Mononuclear cell (primary cell): ENCODE measurements around the gene SVOP. TPM values are rescaled to one million over a fixed set of nuclear protein-coding genes. Genes with fewer than 3 reads are reported as not detected.

Experiments
- H3K27me3 ChIP-seq: 2 replicates; pipeline ENCODE4 v1.6.0; 2011; ENCODE audit warnings: low read length, control low read depth; ENCODE audit not compliant: insufficient read depth
- H3K4me1 ChIP-seq: 2 replicates; pipeline ENCODE4 v1.5.1; 2011; ENCODE audit warnings: mild to moderate bottlenecking, low read length, control low read depth; ENCODE audit not compliant: insufficient read depth
- H3K4me3 ChIP-seq: 2 replicates; pipeline ENCODE4 v1.5.1; 2011; ENCODE audit warnings: mild to moderate bottlenecking, low read length, moderate library complexity
- H3K9me3 ChIP-seq: 2 replicates; pipeline ENCODE4 v1.5.1; 2011; ENCODE audit warnings: low read depth, mild to moderate bottlenecking, control low read depth, low read length
- total RNA-seq: library from RNA; depleted of rRNA; stranded (reverse); fragments of >200 nt; gene quantifications from one replicate; pipeline ENCODE4 v1.2.3, GENCODE V29; 2012

The SVOP gene
- total RNA-seq, 1 donor: not detected

DNA sequence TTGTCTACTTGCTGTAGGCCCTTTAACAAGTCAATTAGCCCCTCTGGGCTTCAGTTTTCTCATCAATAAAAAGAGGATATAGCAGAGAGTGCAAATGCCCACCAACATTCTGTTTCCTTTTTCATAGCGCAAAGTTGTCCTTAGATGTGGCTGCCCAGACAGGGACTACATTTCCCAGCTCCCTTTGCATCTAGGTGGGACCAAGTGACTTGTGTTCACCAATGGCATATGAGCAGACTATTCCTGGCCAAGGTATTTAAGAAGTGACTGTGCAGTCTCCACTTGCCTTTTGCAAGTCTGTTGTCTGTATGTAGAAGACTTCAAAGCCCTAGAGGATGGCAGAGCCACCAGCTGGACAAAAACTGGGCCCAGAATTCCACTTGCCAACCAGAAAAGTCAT lies 81.3 kb downstream of the SVOP start:
- Histone ChIP-seq H3K4me1 (no peaks in the 10 kb centered on the region), H3K9me3 (no peaks in the 10 kb centered on the region), H3K4me3 (no peak overlapping the region), H3K27me3 (no peaks in the 10 kb centered on the region)

DNA sequence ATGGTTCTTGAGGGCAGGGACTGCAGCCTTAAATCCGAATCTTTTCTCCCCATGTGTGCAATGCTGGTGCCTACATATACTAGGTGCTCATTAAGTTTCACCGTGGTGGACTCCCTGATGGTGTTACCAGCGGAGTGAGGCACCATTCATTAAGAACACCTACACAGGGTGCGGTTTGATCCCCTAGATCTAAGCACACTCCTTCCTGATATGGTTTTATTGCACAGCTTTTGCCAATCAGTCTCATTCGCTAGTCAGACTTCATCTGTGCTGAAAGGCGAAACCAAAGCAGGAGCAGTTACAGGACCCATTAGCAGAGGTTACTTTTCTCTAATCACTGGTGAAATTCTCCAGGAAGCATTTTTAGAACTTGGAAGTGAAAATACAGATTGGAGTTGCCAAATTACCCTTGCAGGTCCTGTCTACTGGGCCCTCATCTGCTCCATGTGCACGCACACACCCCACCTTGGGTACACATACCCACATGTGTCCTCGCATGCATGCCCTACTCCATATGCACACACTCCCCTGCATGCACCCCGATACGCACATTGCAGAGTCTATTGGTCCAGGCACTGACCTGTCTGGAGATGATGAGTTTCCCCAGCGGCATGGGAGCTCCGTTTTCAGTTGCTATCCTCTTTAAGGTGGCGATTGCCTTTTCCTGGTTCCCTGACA lies 82.5 kb downstream of the SVOP start:
- Histone ChIP-seq H3K27me3 (no peaks in the 10 kb centered on the region), H3K9me3 (no peaks in the 10 kb centered on the region), H3K4me3 (no peak overlapping the region), H3K4me1 (no peaks in the 10 kb centered on the region)

DNA sequence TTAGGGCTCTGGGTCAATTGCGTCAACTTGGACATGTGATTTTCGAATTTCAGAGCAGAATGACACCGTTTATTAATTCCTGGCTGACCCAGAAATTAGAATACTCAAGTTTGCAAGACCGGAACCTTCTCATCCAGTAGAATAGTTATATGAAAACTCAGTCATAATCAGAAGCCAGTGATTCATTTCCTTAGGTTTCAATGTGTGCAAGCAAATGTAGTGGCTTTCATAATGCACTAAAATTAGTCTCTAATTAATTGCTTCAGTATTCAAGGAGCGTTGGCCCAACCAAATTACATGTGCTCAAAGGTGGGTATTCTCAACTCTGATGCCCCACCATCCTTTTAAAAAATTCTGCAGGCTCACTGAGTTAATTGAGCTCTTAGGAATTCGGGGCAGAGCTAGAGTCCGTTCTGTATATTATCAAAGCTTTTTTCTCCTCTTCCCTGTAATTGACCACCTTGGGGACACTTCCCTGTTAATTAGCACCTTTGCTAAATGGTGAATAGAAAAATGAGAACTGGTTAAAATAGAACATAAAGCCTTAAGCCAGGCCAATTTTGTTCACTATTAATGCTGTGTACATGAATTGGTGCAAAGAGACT lies 85.6 kb downstream of the SVOP start:
- Histone ChIP-seq H3K27me3 (no peaks in the 10 kb centered on the region), H3K4me3 (no peak overlapping the region), H3K9me3 (no peaks in the 10 kb centered on the region), H3K4me1 (no peaks in the 10 kb centered on the region)

DNA sequence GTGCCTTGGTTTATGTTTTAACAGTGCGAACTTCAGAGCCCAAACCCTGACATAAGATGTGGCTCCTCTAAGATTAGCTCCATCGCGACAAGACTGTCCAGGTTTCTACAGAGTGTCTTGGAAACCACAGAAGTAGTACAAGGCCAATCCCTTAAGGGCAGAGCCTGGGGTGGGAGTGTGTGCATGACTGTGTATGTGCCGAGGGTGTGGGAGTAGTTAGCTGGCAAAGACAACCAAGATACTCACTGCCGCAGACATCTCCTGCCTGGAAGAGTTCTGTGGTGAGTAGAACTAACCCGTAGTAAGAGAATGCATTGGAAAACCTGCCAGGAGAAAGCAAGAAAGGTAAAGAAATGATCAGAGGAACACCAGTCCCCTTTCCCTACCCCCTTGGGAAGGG lies 86.9 kb downstream of the SVOP start:
- Histone ChIP-seq H3K4me1 (peaks cover 5% of the 10 kb centered on the region), H3K4me3 (no peak overlapping the region), H3K9me3 (no peaks in the 10 kb centered on the region), H3K27me3 (no peaks in the 10 kb centered on the region)

DNA sequence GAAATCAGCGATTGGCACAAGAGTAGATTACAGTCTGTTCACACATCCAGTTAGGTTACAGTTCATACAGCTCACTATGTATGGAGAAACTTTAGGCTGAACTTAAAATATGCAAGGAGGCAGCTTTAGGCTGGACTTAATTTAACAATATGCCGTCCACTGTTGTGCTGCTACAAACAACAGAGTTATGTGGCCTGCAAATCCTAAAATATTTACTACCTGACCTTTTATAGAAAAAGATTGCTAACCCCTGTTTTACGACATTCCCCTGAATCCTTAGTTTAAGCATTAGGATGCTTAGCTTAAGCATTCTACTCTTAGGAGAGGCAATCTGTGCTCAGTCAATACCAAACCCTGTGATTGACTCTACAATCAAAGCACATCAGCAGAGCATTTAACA lies 90.1 kb downstream of the SVOP start:
- Histone ChIP-seq H3K9me3 (no peaks in the 10 kb centered on the region), H3K4me3 (no peak overlapping the region), H3K4me1 (peaks cover 5% of the 10 kb centered on the region), H3K27me3 (no peaks in the 10 kb centered on the region)

DNA sequence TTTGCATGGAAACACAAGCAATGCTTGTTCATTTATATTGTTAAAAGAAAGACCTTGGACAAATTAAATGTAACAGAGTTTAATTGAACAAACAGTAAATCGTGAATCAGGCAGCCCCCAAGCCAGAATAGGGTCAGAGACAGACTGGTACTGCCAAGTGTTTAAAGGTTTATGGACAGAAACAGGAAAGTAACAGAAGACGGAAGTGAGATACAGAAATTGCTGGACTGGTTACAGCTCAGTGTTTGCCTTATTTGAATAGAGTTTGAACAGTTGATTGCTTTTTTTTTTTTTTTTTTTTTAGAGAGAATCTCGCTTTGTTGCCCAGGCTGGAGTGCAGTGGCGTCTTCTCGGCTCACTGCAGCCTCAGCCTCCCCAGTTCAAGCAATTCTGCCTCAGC lies 90.7 kb downstream of the SVOP start:
- Histone ChIP-seq H3K4me3 (no peak overlapping the region), H3K27me3 (no peaks in the 10 kb centered on the region), H3K9me3 (no peaks in the 10 kb centered on the region), H3K4me1 (peaks cover 5% of the 10 kb centered on the region)

DNA sequence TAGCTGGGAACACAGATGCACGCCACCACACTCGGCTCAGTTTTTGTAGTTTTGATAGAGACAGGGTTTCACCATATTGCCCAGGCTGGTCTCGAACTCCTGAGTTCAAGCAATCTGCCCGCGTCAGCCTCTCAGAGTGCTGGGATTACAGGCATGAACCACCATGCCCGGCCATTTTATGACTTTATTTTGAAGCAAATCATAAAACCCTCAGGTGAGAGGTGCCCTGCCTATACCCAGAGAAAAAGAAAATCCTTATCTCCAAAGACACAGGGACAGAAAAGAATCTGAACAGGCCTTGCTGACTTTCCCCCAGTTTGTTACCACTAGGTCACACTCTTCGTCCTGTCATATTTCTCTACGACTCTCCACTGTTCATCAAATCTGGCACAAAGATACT lies 92.2 kb downstream of the SVOP start:
- H3K9me3 ChIP-seq: no peaks in the 10 kb centered on the region
- H3K27me3 ChIP-seq: no peaks in the 10 kb centered on the region
- peaks cover 5% of the 10 kb centered on the region for H3K4me1 ChIP-seq
- H3K4me3 ChIP-seq: no peak overlapping the region

DNA sequence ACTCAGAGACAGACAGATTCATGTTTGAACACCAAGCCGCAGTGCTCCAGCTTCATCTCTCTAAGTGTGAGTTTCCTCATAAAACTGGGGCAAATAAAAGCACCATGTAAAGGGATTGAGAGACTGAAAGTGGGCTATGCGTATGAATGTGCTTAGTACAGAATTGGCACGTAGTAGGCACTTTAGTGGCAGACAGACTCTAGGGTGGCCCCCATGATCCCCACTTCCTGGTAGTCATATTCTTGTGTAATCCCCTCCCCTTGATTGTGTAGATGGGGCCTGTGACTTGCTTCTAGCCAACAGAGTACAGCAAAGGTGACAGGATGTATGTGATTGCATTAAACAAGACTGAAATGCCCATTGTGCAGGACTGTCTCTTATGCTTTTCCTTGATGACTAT lies 98.0 kb downstream of the SVOP start:
- no peaks in the 10 kb centered on the region for H3K4me1 ChIP-seq
- H3K9me3 ChIP-seq: no peaks in the 10 kb centered on the region
- no peaks in the 10 kb centered on the region for H3K27me3 ChIP-seq
- no peak overlapping the region for H3K4me3 ChIP-seq

DNA sequence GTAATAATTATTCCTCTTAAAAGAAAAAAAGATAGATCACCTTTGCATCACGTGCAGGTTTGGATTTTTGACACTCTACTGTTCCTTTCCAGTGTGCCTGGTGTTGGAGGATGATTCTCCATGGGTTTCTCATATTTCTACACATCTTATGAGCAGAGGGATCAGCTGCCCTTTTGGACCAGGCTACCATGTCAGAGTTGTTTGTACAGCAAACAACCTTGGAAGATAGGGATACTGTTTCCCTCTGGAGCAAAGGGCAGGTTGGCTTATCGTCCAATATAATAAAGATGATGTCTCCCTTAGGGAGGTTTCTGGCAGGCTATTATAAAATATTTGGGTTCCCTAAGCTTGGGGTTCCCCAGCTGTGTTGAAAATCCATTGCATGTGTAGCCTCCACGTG lies 98.9 kb downstream of the SVOP start:
- H3K4me3 ChIP-seq: no peak overlapping the region
- no peaks in the 10 kb centered on the region for H3K4me1 ChIP-seq
- H3K9me3 ChIP-seq: no peaks in the 10 kb centered on the region
- H3K27me3 ChIP-seq: no peaks in the 10 kb centered on the region

DNA sequence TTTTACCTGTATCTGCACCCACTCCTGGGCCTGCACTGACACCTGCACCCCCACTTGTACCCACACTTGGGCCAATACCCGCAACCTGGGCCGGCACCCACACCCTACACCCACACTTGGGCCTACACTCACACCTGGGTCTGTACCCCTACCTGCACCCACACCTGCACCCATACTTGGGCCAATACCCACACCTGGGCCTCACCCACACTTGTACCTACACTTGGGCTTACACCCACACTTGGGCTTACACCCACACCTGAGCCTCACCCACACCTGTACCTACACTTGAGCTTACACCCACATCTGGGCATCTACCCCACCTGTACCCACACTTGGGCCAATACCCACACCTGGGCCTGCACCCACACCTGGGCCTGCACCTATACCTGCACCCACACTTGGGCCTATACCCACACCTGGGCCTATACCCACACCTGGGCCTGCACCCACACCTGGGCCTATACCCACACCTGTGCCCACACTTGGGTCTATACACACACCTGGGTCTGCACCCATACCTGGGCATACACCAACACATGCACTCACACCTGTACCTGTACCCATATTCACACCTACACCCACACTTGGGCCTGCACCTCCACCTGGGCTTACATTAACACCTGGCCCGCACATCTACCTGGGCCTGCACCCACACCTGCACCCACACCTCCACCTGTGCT lies 101.8 kb downstream of the SVOP start:
- Histone ChIP-seq H3K4me3 (no peak overlapping the region), H3K27me3 (no peaks in the 10 kb centered on the region), H3K4me1 (peaks cover 6% of the 10 kb centered on the region)

DNA sequence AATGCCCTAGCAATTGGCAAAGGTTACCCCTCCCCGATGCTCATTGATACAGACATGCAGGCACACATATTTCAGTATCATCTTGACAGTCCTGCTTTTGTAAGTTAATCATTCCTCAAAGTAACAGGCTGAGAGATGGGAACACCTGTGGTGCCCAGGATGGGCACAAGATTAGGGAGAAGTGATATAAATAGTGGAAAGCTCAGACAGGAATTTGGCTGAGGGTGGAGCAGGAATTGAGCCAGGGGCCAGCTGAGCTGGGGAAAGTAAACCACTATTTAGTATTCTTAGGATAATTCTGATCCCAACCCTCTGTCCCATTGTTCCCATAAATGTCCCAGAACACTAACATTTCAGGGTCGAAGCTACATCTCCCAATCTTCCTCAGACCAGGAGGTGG lies 102.7 kb downstream of the SVOP start:
- no peaks in the 10 kb centered on the region for H3K27me3 ChIP-seq
- peaks cover 14% of the 10 kb centered on the region for H3K4me1 ChIP-seq
- H3K4me3 ChIP-seq: no peak overlapping the region
- no peaks in the 10 kb centered on the region for H3K9me3 ChIP-seq

More for the DNA sequence above, 101.8 kb downstream of the SVOP start:
- no peaks in the 10 kb centered on the region for H3K9me3 ChIP-seq

DNA sequence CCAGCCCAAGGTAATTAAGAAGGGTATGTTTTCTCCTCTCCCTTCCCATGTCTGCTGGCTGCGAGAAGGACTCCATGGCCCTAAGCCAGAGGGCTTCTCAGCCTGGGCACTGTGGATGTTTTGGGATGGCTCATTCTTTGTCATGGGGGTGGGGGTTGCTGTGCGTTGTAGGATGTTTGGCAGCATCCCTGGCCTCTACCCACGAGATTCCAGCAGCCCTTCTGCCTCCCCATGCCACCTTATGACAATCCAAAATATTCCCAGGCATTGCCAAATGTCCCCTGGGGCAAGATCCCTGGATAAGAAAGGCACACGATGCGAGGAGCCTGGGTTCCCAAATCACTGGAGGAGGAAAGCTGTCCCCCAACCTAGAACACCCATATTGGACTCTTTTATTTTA lies 104.5 kb downstream of the SVOP start:
- H3K27me3 ChIP-seq: no peaks in the 10 kb centered on the region
- H3K4me3 ChIP-seq: no peak overlapping the region
- peaks cover 14% of the 10 kb centered on the region for H3K4me1 ChIP-seq
- H3K9me3 ChIP-seq: no peaks in the 10 kb centered on the region

DNA sequence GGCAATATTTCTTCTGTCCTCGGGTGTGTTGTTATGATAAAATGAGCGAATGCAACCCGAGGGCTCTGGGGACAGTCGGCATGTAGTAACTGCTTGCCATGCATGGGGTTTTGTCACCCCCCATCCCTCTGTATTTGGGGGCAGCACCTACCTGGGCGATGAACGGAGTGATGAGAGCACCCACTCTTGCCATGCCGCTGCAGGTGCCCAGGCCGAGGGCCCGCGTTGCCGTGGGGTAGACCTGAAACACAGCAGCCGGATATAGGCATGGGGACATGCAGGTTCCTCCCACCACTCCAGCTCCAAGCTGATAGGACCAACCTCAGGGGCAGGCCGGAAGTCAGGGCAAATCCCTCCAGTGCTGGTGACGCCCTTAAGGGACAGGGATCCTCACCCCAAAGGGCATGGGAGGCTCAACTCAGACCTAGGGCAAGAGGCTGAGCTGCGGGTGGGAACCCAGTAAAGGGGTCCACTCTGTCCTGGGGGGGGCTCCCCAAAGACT lies 105.2 kb downstream of the SVOP start:
- H3K4me1 ChIP-seq: peaks cover 14% of the 10 kb centered on the region
- H3K9me3 ChIP-seq: no peaks in the 10 kb centered on the region
- no peak overlapping the region for H3K4me3 ChIP-seq
- H3K27me3 ChIP-seq: no peaks in the 10 kb centered on the region

DNA sequence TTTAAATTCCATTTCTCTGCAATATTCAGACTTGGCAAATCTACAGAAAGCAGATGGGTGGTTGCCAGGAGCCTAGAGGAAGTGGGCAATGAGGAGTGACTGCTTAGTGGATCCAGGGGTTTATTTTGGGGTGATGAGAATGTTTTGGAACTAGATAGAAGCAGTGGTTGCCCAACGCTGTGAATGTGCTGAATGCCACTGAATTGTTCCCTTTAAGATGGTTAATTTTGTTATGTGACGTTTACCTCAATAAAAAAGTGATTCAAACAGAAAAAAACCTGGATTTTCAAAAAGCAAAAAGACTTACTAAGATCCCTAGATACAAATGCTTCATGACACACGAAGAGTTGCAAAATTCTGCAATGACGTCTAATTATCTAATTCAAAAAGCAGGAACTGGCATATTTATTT lies 106.7 kb downstream of the SVOP start:
- Histone ChIP-seq H3K27me3 (no peaks in the 10 kb centered on the region), H3K4me1 (peaks cover 14% of the 10 kb centered on the region), H3K9me3 (no peaks in the 10 kb centered on the region), H3K4me3 (no peak overlapping the region)

DNA sequence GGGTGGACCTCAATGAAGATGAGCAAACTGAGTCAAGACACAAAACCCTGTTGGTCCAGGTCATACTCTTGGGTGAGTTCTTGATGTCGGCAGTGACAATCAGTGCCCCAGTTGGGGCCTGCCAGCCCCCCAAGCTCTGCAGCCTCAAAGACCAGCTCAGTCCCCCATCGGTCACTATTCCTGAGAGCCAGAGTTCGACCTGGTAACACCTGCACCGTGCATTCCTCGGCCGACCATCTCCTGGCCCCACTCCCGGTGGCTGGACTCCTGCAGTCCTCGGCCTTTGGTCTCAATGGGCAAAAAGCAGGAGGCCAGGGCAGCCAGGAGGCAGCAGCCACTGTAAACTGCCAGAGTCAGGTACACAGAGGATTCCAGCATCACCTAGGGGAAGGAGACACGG lies 108.5 kb downstream of the SVOP start:
- no peaks in the 10 kb centered on the region for H3K9me3 ChIP-seq
- H3K4me3 ChIP-seq: no peak overlapping the region
- peaks cover 29% of the 10 kb centered on the region for H3K4me1 ChIP-seq
- no peaks in the 10 kb centered on the region for H3K27me3 ChIP-seq
